Stimulated activated naive CD8-positive, alpha-beta T cell treated with anti-CD3 and anti-CD28 coated beads, Interleukin-15, Interleukin-2, amounts not matched to agents 100 ng/mL and 50 ng/mL, for 24 hours (primary cell): ENCODE results near the gene PHLDA2.
A peak's percentile ranks its signal among the peaks of the same experiment; 100 is the strongest.
"Not testable (repeated sequence)": the region's sequence is repeated elsewhere in the genome, so short reads cannot be mapped to it uniquely, and the experiment has no call there.

Experiments
- H3K27ac Mint-ChIP-seq: one replicate; pipeline ENCODE4 v1.8.0; 2021; ENCODE audit warnings: mild to moderate bottlenecking, mixed read lengths
- H3K27me3 Mint-ChIP-seq: one replicate; pipeline ENCODE4 v1.8.0; 2021; ENCODE audit warnings: mixed read lengths
- H3K36me3 Mint-ChIP-seq: one replicate; pipeline ENCODE4 v1.8.0; 2021; ENCODE audit warnings: low read depth, mixed read lengths
- H3K4me1 Mint-ChIP-seq: one replicate; pipeline ENCODE4 v1.8.0; 2021; ENCODE audit warnings: low read depth, mixed read lengths
- H3K4me3 Mint-ChIP-seq: one replicate; pipeline ENCODE4 v1.8.0; 2021; ENCODE audit warnings: mild to moderate bottlenecking, mixed read lengths
- H3K9me3 Mint-ChIP-seq: one replicate; pipeline ENCODE4 v1.8.0; 2021; ENCODE audit warnings: mixed read lengths

The PHLDA2 gene

GRCh38 chr11:2938458-2939418, 9.5 kb upstream of the PHLDA2 start:
- H3K4me3 Mint-ChIP-seq: peak overlapping the region; percentile 35
- not testable (repeated sequence) for H3K27me3 Mint-ChIP-seq, H3K4me1 Mint-ChIP-seq, H3K27ac Mint-ChIP-seq
- peaks cover 15% of the 10 kb centered on the region for H3K36me3 Mint-ChIP-seq
- H3K9me3 Mint-ChIP-seq: peaks cover 16% of the 10 kb centered on the region

- peaks cover 16% of the 10 kb centered on the region for H3K9me3 Mint-ChIP-seq
- peaks cover 16% of the 10 kb centered on the region for H3K4me1 Mint-ChIP-seq
- H3K36me3 Mint-ChIP-seq: peaks cover 15% of the 10 kb centered on the region
- not testable (repeated sequence) for H3K27me3 Mint-ChIP-seq
- peak overlapping the region; percentile 40 for H3K4me3 Mint-ChIP-seq
- peak overlapping the region; percentile 61 for H3K27ac Mint-ChIP-seq
These were observed 8.6 kb upstream of the PHLDA2 start for GRCh38 chr11:2937641-2938457.

- peaks cover 15% of the 10 kb centered on the region for H3K36me3 Mint-ChIP-seq
- no peaks in the 10 kb centered on the region for H3K27me3 Mint-ChIP-seq
- H3K4me3 Mint-ChIP-seq: no peak overlapping the region
- H3K4me1 Mint-ChIP-seq: peaks cover 22% of the 10 kb centered on the region
- no peak overlapping the region for H3K27ac Mint-ChIP-seq
- peaks cover 16% of the 10 kb centered on the region for H3K9me3 Mint-ChIP-seq
These were observed 5.5 kb upstream of the PHLDA2 start for GRCh38 chr11:2934611-2935239.

GRCh38 chr11:2934021-2934550, 4.9 kb upstream of the PHLDA2 start:
- peaks cover under 1% of the 10 kb centered on the region for H3K27me3 Mint-ChIP-seq
- no peak overlapping the region for H3K4me3 Mint-ChIP-seq
- H3K36me3 Mint-ChIP-seq: peaks cover 15% of the 10 kb centered on the region

GRCh38 chr11:2933375-2934020, 4.3 kb upstream of the PHLDA2 start:
- no peak overlapping the region for H3K27ac Mint-ChIP-seq
- no peak overlapping the region for H3K4me3 Mint-ChIP-seq
- peaks cover 9% of the 10 kb centered on the region for H3K36me3 Mint-ChIP-seq
- peaks cover 3% of the 10 kb centered on the region for H3K27me3 Mint-ChIP-seq
- peaks cover 12% of the 10 kb centered on the region for H3K9me3 Mint-ChIP-seq
- H3K4me1 Mint-ChIP-seq: peaks cover 26% of the 10 kb centered on the region

More at GRCh38 chr11:2934021-2934550, 4.9 kb upstream of the PHLDA2 start:
- Mint-ChIP-seq H3K4me1 (peaks cover 23% of the 10 kb centered on the region), H3K27ac (no peak overlapping the region), H3K9me3 (peaks cover 16% of the 10 kb centered on the region)

GRCh38 chr11:2932850-2933251, 3.6 kb upstream of the PHLDA2 start:
- Mint-ChIP-seq H3K27ac (no peak overlapping the region), H3K9me3 (peaks cover 6% of the 10 kb centered on the region), H3K4me1 (peaks cover 32% of the 10 kb centered on the region), H3K36me3 (peaks cover 6% of the 10 kb centered on the region), H3K4me3 (no peak overlapping the region), H3K27me3 (peaks cover 9% of the 10 kb centered on the region)

- H3K9me3 Mint-ChIP-seq: no peaks in the 10 kb centered on the region
- peaks cover 37% of the 10 kb centered on the region for H3K4me1 Mint-ChIP-seq
- peaks cover 15% of the 10 kb centered on the region for H3K27me3 Mint-ChIP-seq
- no peaks in the 10 kb centered on the region for H3K36me3 Mint-ChIP-seq
- no peak overlapping the region for H3K4me3 Mint-ChIP-seq
- no peak overlapping the region for H3K27ac Mint-ChIP-seq
These were observed 2.8 kb upstream of the PHLDA2 start for GRCh38 chr11:2931771-2932738.

GRCh38 chr11:2931420-2931746, 2.2 kb upstream of the PHLDA2 start:
- H3K4me3 Mint-ChIP-seq: no peak overlapping the region
- no peak overlapping the region for H3K27ac Mint-ChIP-seq
- H3K4me1 Mint-ChIP-seq: peaks cover 37% of the 10 kb centered on the region
- no peaks in the 10 kb centered on the region for H3K9me3 Mint-ChIP-seq
- peaks cover 17% of the 10 kb centered on the region for H3K27me3 Mint-ChIP-seq
- no peaks in the 10 kb centered on the region for H3K36me3 Mint-ChIP-seq

GRCh38 chr11:2930704-2931419, 1.6 kb upstream of the PHLDA2 start:
- no peaks in the 10 kb centered on the region for H3K9me3 Mint-ChIP-seq
- H3K27ac Mint-ChIP-seq: no peak overlapping the region
- H3K27me3 Mint-ChIP-seq: peaks cover 19% of the 10 kb centered on the region
- no peaks in the 10 kb centered on the region for H3K36me3 Mint-ChIP-seq
- H3K4me1 Mint-ChIP-seq: peaks cover 37% of the 10 kb centered on the region
- peak overlapping the region; percentile 75 for H3K4me3 Mint-ChIP-seq

GRCh38 chr11:2929950-2930703, 907 bp upstream of the PHLDA2 start:
- H3K27ac Mint-ChIP-seq: peak overlapping the region; percentile 86
- H3K27me3 Mint-ChIP-seq: peaks cover 19% of the 10 kb centered on the region

GRCh38 chr11:2929531-2929949, 320 bp upstream of the PHLDA2 start:
- peaks cover 19% of the 10 kb centered on the region for H3K27me3 Mint-ChIP-seq
- H3K36me3 Mint-ChIP-seq: no peaks in the 10 kb centered on the region
- no peaks in the 10 kb centered on the region for H3K9me3 Mint-ChIP-seq
- H3K27ac Mint-ChIP-seq: peak overlapping the region; percentile 86
- H3K4me1 Mint-ChIP-seq: peaks cover 37% of the 10 kb centered on the region
- peak overlapping the region; percentile 84 for H3K4me3 Mint-ChIP-seq

More at GRCh38 chr11:2929950-2930703, 907 bp upstream of the PHLDA2 start:
- Mint-ChIP-seq H3K36me3 (no peaks in the 10 kb centered on the region), H3K4me1 (peaks cover 37% of the 10 kb centered on the region), H3K4me3 (peak overlapping the region; percentile 84), H3K9me3 (no peaks in the 10 kb centered on the region)

- H3K27me3 Mint-ChIP-seq: peaks cover 19% of the 10 kb centered on the region
- H3K4me3 Mint-ChIP-seq: peak overlapping the region; percentile 73
- no peaks in the 10 kb centered on the region for H3K9me3 Mint-ChIP-seq
- H3K36me3 Mint-ChIP-seq: no peaks in the 10 kb centered on the region
- H3K27ac Mint-ChIP-seq: no peak overlapping the region
- peaks cover 26% of the 10 kb centered on the region for H3K4me1 Mint-ChIP-seq
These were observed 1.2 kb downstream of the PHLDA2 start for GRCh38 chr11:2927851-2928604.
